HG02642 (cell line): Measurements from ENCODE around the gene MRPS5.
"Not testable (repeated sequence)": the region's sequence is repeated elsewhere in the genome, so short reads cannot be mapped to it uniquely, and the experiment has no call there.

Experiments used
- ATAC-seq: cut with Tn5 transposase; IDR thresholded peaks from one replicate; pipeline ENCODE4 v1.9.1; 2021; ENCODE audit warnings: mild to moderate bottlenecking; ENCODE audit not compliant: unreplicated experiment, poor library complexity

MRPS5 gene

GRCh38 chr2:95049961-95050360, 71.6 kb downstream of the MRPS5 start:
- no peak for ATAC-seq

GRCh38 chr2:95049683-95049955, 72.0 kb downstream of the MRPS5 start:
- no peak for ATAC-seq

DNA sequence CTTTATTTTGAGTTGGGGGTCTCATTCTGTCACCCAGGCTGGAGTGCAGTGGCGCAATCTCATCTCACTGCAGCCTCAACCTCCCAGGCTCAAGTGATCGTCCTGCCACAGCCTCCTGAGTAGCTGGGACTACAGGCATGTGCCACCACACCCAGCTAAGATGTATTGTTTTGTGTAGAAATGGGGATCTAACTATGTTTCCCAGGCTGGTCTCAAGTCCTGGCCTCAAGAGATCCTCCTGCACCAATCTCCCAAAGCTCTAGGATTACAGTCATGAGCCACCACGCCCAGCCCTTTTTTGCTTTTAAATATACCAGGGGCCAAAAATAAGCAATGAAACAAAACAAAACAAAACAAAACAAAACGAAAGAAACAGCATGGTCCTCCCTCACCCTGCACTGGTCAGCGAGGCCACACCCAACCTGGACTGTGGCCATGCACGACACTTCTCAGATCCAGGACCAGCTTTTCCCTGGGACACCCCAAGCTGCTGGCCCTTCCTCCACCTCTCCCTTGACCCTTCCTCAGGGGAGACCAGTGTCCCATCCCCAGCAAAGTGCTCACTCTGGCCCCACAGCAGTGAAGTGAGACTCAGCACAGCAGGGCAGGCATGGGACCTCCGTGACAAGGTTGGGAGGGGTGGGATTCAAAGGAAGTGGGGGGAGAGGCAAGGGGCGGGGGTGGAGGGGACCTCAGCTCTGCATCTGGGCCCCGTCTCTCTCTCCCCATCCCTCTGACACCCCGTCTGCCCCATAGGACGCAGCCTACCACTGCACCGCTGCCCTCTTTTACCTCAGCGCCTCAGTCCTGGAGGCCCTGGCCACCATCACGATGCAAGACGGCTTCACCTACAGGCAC, 72.6 kb downstream of the MRPS5 start:
- ATAC-seq: no peak

- no peak for ATAC-seq
Measured at GRCh38 chr2:95047629-95048510, 73.7 kb downstream of the MRPS5 start.

GRCh38 chr2:95046371-95047112, 75.1 kb downstream of the MRPS5 start:
- ATAC-seq: no peak

DNA sequence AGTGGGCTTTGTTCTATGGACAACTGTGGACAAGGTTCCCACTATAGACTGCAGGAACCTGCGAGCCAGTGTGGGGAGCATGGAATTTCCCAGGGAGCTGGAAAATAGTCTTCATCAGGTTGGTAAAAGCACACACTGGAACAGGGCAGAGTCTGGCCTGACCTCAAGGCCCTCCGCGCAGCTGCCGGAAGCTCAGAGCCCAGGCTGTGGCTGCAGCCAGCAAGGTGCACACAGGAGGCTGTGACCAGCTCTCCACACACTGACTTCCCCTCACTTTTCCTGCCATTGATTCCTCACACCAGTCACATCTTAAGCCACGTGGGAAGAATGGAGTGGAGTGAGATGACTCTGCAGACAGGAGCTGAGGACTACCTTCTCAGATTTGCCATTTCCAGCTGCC, 77.0 kb downstream of the MRPS5 start:
- ATAC-seq: no peak

- ATAC-seq: peak; percentile 44
Measured at GRCh38 chr2:95043300-95044093, 78.1 kb downstream of the MRPS5 start.

DNA sequence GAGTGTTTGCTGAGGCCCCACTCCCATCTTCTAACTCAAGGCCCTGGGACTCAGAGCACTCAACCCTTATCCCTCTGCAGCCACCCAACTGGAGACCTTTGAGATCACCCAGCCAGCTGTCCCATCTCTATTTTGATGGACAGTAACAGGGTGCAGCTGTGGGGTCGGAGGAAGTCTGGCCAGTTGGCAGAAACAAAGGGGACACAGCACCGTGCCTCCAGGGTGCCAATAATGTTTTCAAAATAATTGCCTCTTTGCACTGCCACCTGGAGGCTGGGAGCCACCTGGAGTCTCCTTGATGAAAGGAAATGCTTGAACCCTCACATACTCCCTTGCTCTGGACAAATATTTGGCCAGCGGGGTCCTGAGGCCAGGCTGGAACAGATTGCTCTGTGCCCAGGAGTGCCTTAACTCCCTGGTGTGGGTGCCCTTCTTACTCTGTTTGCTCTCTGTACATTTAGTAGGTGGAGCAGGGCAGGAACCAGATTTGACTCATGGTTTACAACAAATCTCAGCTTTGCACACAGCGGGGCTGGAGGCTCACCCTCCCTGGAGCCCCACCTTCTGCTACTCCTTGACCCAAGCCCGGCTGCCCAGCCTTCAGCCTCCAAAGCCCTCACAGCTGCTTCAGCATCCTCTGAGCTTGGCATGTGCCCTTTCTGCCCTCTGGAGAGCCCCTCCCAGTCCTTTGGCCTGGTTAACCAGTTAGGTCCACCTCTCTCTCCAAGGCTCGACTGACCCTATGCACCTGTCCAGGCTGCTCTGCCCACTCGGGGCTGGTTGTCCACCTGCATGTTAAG, 78.9 kb downstream of the MRPS5 start:
- ATAC-seq: no peak

DNA sequence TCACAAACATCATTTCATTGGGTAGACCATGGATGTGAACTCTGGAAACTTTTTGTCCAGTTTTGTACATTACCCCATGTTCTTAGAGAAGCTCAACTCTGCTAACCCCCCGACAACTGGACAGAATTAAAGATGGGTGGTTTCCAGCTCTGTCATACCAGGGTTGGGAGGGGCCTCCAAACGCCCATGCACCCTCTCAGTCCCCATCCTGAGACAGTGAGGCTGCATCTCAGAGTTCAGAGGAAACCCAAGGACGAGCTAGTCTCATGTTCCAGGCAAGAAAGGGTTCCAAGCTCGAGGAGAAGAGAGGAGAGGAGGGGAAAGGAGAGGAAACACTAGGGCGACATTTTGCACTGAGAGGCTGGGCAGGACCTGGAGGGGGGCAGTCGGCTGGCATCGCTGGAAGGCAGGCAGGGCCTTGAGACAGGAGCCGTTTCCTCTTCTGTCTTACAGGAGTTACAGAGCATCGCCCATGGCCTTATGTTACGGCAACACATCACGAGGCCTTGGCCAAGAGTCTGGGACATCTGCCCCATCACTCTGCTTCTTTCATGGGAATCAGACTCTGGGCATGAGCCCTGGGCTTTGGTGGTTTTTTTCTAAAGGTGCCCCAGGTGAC, 79.7 kb downstream of the MRPS5 start:
- peak; percentile 53 for ATAC-seq

DNA sequence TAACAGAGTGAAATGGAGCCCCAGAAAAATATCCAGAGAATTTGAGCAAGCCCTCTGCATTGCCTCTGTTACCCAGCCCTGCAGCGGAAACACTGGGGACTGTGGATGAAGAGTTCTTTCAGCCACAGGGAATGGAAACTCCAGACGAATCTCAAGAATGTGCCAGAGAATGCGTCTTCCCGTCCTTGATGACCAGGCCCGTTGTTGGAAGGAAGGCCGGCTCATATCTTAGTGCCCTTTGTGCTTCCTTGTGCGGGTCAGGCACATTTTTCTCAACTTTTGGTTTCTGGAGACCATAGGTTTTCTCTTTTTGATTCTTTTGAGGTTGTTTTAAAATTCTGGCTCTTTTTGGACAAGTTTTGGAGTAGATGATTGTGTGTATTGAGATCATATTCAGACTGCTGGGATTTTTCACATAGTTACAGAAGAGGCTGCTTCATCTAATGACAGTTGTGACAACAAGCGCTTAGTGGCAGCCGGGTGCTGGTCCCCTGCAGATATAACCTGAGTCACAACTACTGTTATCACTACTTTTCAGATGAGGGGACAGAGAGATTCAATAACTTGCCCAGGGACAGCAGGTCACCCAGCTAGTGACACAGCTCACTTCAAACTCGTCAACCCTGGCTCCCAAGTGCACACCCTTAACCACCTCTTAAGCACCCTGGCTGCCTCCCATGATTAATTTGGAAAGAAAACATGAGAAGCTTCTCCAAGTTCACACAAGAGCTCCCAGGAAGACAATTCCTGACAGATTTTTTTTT, 80.4 kb downstream of the MRPS5 start:
- ATAC-seq: peak; percentile 35

DNA sequence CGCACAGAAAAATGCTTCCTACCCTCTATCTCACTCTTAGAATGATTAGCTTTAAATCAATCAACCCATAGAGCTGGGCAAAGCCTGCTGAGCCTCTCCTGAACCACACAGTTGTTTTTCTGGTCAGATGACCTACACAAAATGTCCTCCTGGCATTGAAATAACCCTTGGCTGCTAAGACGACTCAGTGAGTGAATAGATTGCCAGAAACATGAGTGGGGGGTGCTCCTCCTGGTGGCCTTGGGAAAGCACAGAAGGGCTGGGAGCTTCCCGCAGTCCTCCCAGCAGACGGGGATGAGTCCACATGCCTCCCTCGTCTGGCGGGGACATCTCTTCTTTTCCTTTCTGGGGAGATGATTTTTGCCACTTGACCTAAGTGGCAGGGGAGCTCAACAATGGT, 81.2 kb downstream of the MRPS5 start:
- no peak for ATAC-seq

- no peak for ATAC-seq
Measured at GRCh38 chr2:95039978-95040377, 81.6 kb downstream of the MRPS5 start.

GRCh38 chr2:95039363-95039762, 82.2 kb downstream of the MRPS5 start:
- no peak for ATAC-seq

DNA sequence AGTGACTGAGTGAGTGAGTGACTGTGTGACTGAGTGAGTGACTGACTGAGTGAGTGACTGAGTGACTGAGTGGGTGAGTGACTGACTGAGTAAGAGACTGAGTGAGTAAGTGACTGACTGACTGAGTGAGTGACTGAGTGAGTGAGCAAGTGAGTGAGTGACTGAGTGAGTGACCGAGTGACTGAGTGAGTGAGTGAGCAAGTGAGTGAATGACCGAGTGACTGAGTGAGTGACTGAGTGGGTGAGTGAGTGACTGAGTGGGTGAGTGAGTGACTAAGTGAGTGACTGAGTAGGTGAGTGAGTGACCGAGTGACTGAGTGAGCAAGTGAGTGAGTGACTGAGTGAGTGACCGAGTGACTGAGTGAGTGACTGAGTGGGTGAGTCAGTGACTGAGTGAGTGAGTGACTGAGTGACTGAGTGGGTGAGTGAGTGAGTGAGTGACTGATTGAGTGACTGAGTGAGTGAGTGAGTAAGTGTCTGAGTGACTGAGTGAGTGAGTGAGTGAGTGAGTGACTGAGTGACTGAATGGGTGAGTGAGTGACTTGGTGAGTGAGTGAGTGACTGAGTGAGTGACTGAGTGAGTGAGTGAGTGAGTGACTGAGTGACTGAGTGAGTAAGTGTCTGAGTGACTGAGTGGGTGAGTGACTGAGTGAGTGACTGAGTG, 82.8 kb downstream of the MRPS5 start:
- no peak for ATAC-seq

DNA sequence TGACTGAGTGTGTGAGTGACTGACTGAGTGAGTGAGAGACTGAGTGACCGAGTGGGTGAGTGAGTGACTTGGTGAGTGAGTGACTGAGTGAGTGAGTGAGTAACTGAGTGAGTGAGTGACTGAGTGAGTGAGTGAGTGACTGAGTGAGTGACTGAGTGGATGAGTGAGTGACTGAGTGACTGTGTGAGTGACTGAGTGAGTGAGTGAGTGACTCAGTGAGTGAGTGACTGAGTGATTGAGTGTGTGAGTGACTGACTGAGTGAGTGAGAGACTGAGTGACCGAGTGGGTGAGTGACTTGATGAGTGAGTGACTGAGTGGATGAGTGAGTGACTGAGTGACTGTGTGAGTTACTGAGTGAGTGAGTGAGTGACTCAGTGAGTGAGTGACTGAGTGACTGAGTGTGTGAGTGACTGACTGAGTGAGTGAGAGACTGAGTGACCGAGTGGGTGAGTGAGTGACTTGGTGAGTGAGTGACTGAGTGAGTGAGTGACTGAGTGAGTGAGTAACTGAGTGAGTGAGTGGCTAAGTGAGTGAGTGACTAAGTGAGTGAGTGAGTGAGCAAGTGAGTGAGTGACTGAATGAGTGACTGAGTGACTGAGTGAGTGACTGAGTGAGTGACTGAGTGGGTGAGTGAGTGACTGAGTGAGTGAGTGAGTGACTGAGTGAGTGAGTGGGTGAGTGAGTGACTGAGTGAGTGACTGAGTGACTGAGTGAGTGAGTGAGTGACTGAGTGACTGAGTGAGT, 83.6 kb downstream of the MRPS5 start:
- not testable (repeated sequence) for ATAC-seq

DNA sequence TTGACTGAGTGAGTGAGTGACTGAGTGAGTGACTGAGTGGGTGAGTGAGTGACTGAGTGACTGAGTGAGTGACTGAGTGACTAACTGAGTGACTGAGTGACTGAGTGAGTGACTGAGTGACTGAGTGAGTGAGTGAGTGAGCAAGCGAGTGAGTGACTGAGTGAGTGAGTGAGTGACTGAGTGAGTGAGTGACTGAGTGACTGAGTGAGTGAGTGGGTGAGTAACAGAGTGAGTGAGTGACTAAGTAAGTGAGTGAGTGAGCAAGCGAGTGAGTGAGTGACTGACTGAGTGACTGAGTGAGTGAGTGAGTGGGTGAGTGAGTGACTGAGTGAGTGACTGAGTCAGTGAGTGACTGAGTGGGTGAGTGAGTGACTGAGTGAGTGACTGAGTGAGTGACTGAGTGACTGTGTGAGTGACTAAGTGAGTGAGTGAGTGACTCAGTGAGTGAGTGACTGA, 84.2 kb downstream of the MRPS5 start:
- no peak for ATAC-seq
